ENCODE data around the gene WDFY4.

The WDFY4 gene

DNA sequence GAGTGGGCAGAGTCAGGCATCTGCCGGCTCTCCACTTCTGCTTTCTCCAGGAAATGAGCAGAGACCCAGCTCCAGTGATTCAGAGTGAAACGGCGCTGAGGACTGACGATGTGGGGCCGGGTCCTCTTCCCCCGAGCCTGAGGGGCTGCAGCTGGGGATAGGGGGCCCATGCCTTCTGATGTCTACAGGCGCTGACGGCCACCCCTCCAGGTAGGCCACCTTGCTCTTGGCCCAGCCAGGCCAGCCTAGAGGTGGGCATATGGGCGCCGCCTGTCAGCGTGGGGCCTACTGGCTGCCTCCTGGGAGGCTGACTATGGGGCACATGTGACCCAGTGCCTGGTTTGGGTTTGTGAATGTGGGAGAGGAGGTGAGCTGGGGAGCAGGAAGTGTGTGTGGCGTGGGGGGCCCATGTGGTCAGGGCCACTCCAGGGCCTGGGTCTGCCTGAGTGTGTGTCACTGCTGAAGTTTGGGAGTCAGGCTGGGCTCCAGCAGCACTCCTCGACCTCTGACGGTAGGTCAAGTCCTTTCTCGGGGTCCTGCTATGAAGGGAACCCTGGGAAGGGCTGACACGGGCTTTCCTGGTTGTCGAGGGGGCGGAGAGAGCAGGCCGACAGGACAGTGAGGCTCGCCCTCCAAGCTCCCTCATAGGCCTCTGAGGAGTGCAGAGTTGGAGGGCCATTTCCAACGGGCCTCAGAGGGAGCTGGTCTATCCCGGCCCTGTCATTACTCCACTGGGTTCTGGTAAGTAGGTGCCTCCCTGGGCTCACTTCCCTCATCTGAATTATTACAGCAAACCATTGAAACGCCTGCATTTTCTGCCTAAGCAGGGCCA lies at the start of gene WDFY4:
Gene WDFY4, plus strand, starts transcription at position 82 of the 832 bp plus-strand sequence. CDS start 24,860 bp downstream, outside the sequence.
- ChIA-PET POLR2A (no interaction called here), CTCF (no interaction called here)
- DNase-seq (ENCODE audit: extremely low spot score): no peak
- TF ChIP-seq ZNF384 (IDR thresholded peaks at IDR 0.05): no peak

DNA sequence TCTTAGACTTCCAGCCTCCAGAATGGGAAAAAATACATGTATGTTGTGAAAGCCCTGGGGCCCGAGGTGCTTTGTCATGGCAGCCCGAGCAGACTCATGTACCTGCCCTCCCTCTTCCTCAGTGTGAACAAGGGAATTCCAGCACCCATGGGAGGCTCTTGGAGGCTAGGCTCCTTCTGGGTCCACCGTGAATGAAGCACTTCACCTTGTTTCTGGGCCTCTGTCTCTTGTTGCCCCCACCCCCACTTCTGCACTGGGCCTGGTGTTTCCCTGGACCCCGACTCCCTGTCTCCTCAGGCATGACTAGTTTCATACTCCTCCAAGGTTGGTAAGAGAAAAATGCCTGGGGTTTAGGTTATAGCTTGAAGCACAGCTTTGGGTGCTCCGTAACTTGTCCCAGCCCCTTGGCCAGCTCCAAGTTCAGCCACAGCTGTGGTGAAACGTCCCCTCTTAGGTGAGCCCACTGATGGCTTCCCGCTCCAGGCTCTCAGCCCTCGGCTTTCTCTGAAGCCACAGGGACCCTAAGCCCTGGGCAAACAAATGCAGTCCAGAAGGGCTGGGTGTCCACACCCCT lies 49.6 kb upstream of the WDFY4 start:
- DNase-seq (ENCODE audit: extremely low spot score): no peak
- ChIA-PET CTCF (no interaction called here), POLR2A (no interaction called here)
- no peak for TF ChIP-seq FOXA1 (IDR thresholded peaks at IDR 0.05)
- no peak for TF ChIP-seq FOXK2 (IDR thresholded peaks at IDR 0.05)
- TF ChIP-seq FOXM1 (IDR thresholded peaks at IDR 0.05; ENCODE audit: borderline replicate concordance): no peak
- no peak for TF ChIP-seq TARDBP (IDR thresholded peaks at IDR 0.05)
- no peak for TF ChIP-seq PKNOX1 (IDR thresholded peaks at IDR 0.05)
- no peak for TF ChIP-seq L3MBTL2 (conservative IDR thresholded peaks at IDR 0.05)
- TF ChIP-seq ZNF384 (IDR thresholded peaks at IDR 0.05): no peak
- TF ChIP-seq BHLHE40 (IDR thresholded peaks at IDR 0.05; ENCODE audit: borderline replicate concordance): no peak
- no peak for TF ChIP-seq HDGF (IDR thresholded peaks at IDR 0.05; ENCODE audit: borderline replicate concordance)
- no peak for TF ChIP-seq ELF4 (IDR thresholded peaks at IDR 0.05)
- TF ChIP-seq SUZ12 (IDR thresholded peaks at IDR 0.05): no peak
- TF ChIP-seq SP1 (IDR thresholded peaks at IDR 0.05): no peak
- TF ChIP-seq ARNT (IDR thresholded peaks at IDR 0.05): no peak
- TF ChIP-seq LEF1 (IDR thresholded peaks at IDR 0.05; ENCODE audit: borderline replicate concordance): no peak
- no peak for TF ChIP-seq NFRKB (IDR thresholded peaks at IDR 0.05)
- no peak for TF ChIP-seq CTBP1 (IDR thresholded peaks at IDR 0.05; ENCODE audit: borderline replicate concordance)

GRCh38 chr10:48636231-48636630 lies 48.4 kb upstream of the WDFY4 start:
- CTCF ChIA-PET: no interaction called here
- TF ChIP-seq CTBP1 (IDR thresholded peaks at IDR 0.05; ENCODE audit: borderline replicate concordance): no peak
- TF ChIP-seq PKNOX1 (IDR thresholded peaks at IDR 0.05): no peak
- TF ChIP-seq ELF4 (IDR thresholded peaks at IDR 0.05): no peak
- no peak for TF ChIP-seq FOXM1 (IDR thresholded peaks at IDR 0.05; ENCODE audit: borderline replicate concordance)
- no peak for TF ChIP-seq NFRKB (IDR thresholded peaks at IDR 0.05)
- no peak for TF ChIP-seq LEF1 (IDR thresholded peaks at IDR 0.05; ENCODE audit: borderline replicate concordance)
- TF ChIP-seq TARDBP (IDR thresholded peaks at IDR 0.05): no peak
- no peak for TF ChIP-seq FOXK2 (IDR thresholded peaks at IDR 0.05)
- TF ChIP-seq ZNF384 (IDR thresholded peaks at IDR 0.05): no peak
- no peak for TF ChIP-seq SP1 (IDR thresholded peaks at IDR 0.05)
- TF ChIP-seq ARNT (IDR thresholded peaks at IDR 0.05): no peak
- TF ChIP-seq FOXA1 (IDR thresholded peaks at IDR 0.05): no peak
- TF ChIP-seq SUZ12 (IDR thresholded peaks at IDR 0.05): no peak
- TF ChIP-seq L3MBTL2 (conservative IDR thresholded peaks at IDR 0.05): no peak
- no peak for TF ChIP-seq BHLHE40 (IDR thresholded peaks at IDR 0.05; ENCODE audit: borderline replicate concordance)
- no peak for TF ChIP-seq HDGF (IDR thresholded peaks at IDR 0.05; ENCODE audit: borderline replicate concordance)
- POLR2A ChIA-PET: no interaction called here

GRCh38 chr10:48636901-48637300 lies 47.8 kb upstream of the WDFY4 start:
- ChIA-PET POLR2A (no interaction called here), CTCF (no interaction called here)
- TF ChIP-seq SP1 (IDR thresholded peaks at IDR 0.05) (no peak), ZNF384 (IDR thresholded peaks at IDR 0.05) (no peak), ARNT (IDR thresholded peaks at IDR 0.05) (no peak), PKNOX1 (IDR thresholded peaks at IDR 0.05) (no peak), BHLHE40 (IDR thresholded peaks at IDR 0.05; ENCODE audit: borderline replicate concordance) (no peak), CTBP1 (IDR thresholded peaks at IDR 0.05; ENCODE audit: borderline replicate concordance) (no peak), HDGF (IDR thresholded peaks at IDR 0.05; ENCODE audit: borderline replicate concordance) (no peak), LEF1 (IDR thresholded peaks at IDR 0.05; ENCODE audit: borderline replicate concordance) (no peak), NFRKB (IDR thresholded peaks at IDR 0.05) (no peak), FOXM1 (IDR thresholded peaks at IDR 0.05; ENCODE audit: borderline replicate concordance) (no peak), L3MBTL2 (conservative IDR thresholded peaks at IDR 0.05) (no peak), TARDBP (IDR thresholded peaks at IDR 0.05) (no peak)
- DNase-seq (ENCODE audit: extremely low spot score): no peak

More at GRCh38 chr10:48636231-48636630, 48.4 kb upstream of the WDFY4 start:
- no peak for DNase-seq (ENCODE audit: extremely low spot score)

DNA sequence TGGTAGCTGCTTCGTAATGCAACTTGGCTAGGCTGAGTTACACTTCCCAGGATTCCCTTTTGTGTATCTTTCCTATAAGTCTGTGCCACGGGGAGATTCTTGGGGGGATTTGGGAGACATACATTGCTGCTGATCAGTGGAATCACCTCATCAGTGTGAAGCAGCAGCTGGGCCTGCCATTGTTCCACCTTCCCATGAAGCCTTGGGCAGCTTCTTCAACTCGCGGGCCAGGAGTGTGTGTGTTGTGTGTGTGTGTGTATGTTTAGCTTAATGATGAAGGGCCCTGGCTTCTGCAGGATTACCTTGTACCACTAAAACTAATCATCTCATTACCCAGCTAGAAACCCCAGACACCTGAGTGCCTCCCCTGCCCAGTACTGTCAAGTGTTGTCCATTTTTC lies 46.5 kb upstream of the WDFY4 start:
- no peak for DNase-seq (ENCODE audit: extremely low spot score)
- TF ChIP-seq FOXM1 (IDR thresholded peaks at IDR 0.05; ENCODE audit: borderline replicate concordance) (no peak), FOXA1 (IDR thresholded peaks at IDR 0.05) (no peak), PKNOX1 (IDR thresholded peaks at IDR 0.05) (no peak), BHLHE40 (IDR thresholded peaks at IDR 0.05; ENCODE audit: borderline replicate concordance) (no peak), HDGF (IDR thresholded peaks at IDR 0.05; ENCODE audit: borderline replicate concordance) (no peak), FOXK2 (IDR thresholded peaks at IDR 0.05) (no peak), NFRKB (IDR thresholded peaks at IDR 0.05) (no peak), SP1 (IDR thresholded peaks at IDR 0.05) (no peak), ARNT (IDR thresholded peaks at IDR 0.05) (no peak), ELF4 (IDR thresholded peaks at IDR 0.05) (no peak), SUZ12 (IDR thresholded peaks at IDR 0.05) (no peak), LEF1 (IDR thresholded peaks at IDR 0.05; ENCODE audit: borderline replicate concordance) (no peak), L3MBTL2 (conservative IDR thresholded peaks at IDR 0.05) (no peak), ZNF384 (IDR thresholded peaks at IDR 0.05) (no peak), TARDBP (IDR thresholded peaks at IDR 0.05) (no peak), CTBP1 (IDR thresholded peaks at IDR 0.05; ENCODE audit: borderline replicate concordance) (no peak)
- POLR2A ChIA-PET: no interaction called here
- CTCF ChIA-PET: no interaction called here

Measured in HEK293T (cell line).